A549 (cell line): ENCODE results near the gene HIGD1C. TPM values are rescaled to one million over a fixed set of nuclear protein-coding genes. Genes with fewer than 3 reads are reported as not detected.
A peak's percentile ranks its signal among the peaks of the same experiment; 100 is the strongest.

ENCODE experiments used
- ATAC-seq, 2 experiments: fragments of 200-7000 bp in 1 of 2; fragments of >200 bp in 1 of 2; cut with Nextera tagmentation in 1 of 2; cut with Tn5 transposase in 1 of 2; 3 replicates each; pipeline versions ENCODE4 v1.8.0 to v1.9.1; 2018 to 2020; ENCODE audit warnings: mild to moderate bottlenecking in 1 of 2, moderate library complexity in 1 of 2
- CTCF ChIA-PET: fragments of 300-600 bp; sonication (Branson Sonifier 250); formaldehyde crosslinking; extraction: SDS; loops from one replicate; lab custom pipeline; 2021; ENCODE audit warnings: antibody characterized with exemption, inconsistent platforms; lab: Yijun Ruan, JAX
- POLR2A ChIA-PET: fragments of 350-600 bp; formaldehyde crosslinking; extraction: SDS; loops from one replicate; lab custom pipeline; 2021; ENCODE audit warnings: antibody characterized with exemption, inconsistent platforms; lab: Yijun Ruan, JAX
- DNase-seq, 2 experiments: peaks; one replicate each; pipeline versions ENCODE4 v3.0.0 to v3.0.0-alpha.2; 2011 to 2016; ENCODE audit warnings: low read depth in 1 of 2, low spot score in 1 of 2
- FAIRE-seq: peaks from 2 replicates; lab custom pipeline; 2011; peaks lifted over from hg19 to GRCh38; lab: Jason Lieb, UNC
- H3K27ac ChIP-seq, 2 experiments: fragments of >200 bp; sonication (Bioruptor Twin); formaldehyde crosslinking; 3 replicates each; pipeline ENCODE4 v1.5.1; 2016 to 2017
- H3K4me1 ChIP-seq: fragments of >200 bp; sonication (Bioruptor Twin); formaldehyde crosslinking; 3 replicates; pipeline ENCODE4 v1.6.1; 2016
- H3K4me2 ChIP-seq: fragments of >200 bp; sonication (Bioruptor Twin); formaldehyde crosslinking; 3 replicates; pipeline ENCODE4 v1.6.1; 2016
- H3K4me3 ChIP-seq: fragments of >200 bp; sonication (Bioruptor Twin); formaldehyde crosslinking; 3 replicates; pipeline ENCODE4 v1.5.1; 2016
- H3K9me3 ChIP-seq: fragments of >200 bp; sonication (Bioruptor Twin); formaldehyde crosslinking; 3 replicates; pipeline ENCODE4 v1.6.1; 2016
- ATOH8 ChIP-seq: fragments of 250-450 bp; sonication (Bioruptor Pico); IDR thresholded peaks from 2 replicates; pipeline ENCODE4 v1.5.0; 2020; ENCODE audit warnings: low read depth, mild to moderate bottlenecking, moderate library complexity
- CEBPB ChIP-seq, 2 experiments: fragments of >200 bp in 1 of 2; sonication (Bioruptor Twin) in 1 of 2; formaldehyde crosslinking in 1 of 2; IDR thresholded peaks; 2 replicates each; pipeline ENCODE4 v1.6.1; 2012 to 2016
- CTCF ChIP-seq: fragments of >200 bp; sonication (Bioruptor Twin); formaldehyde crosslinking; IDR thresholded peaks from 3 replicates; pipeline ENCODE4 v1.5.1; 2016
- E2F6 ChIP-seq: IDR thresholded peaks from 2 replicates; pipeline ENCODE4 v1.6.1; 2012; ENCODE audit warnings: low read depth, borderline replicate concordance
- EP300 ChIP-seq, 2 experiments: fragments of >200 bp; sonication (Bioruptor Twin); formaldehyde crosslinking; IDR thresholded peaks; 2 replicates in 1 of 2; 3 replicates in 1 of 2; pipeline ENCODE4 v1.6.1; 2016 to 2017
- FOSL2 ChIP-seq, 2 experiments: fragments of 450-650 bp in 1 of 2; fragments of >200 bp in 1 of 2; sonication (Bioruptor Twin) in 1 of 2; formaldehyde crosslinking; IDR thresholded peaks; 2 replicates each; pipeline versions ENCODE4 v1.5.0 to v1.6.1; 2016 to 2020; ENCODE audit warnings: mild to moderate bottlenecking in 1 of 2, moderate library complexity in 1 of 2
- HDAC2 ChIP-seq: fragments of 200-600 bp; sonication (generic); IDR thresholded peaks from 2 replicates; pipeline ENCODE4 v1.6.1; 2016
- HES2 ChIP-seq: fragments of >200 bp; sonication (Bioruptor Twin); formaldehyde crosslinking; IDR thresholded peaks from 2 replicates; pipeline ENCODE4 v1.6.1; 2016
- JUN ChIP-seq, 2 experiments: fragments of >200 bp; sonication (Bioruptor Twin); formaldehyde crosslinking; IDR thresholded peaks; 2 replicates in 1 of 2; 3 replicates in 1 of 2; pipeline ENCODE4 v1.6.1; 2016 to 2017
- MAFK ChIP-seq: fragments of 450-650 bp; IDR thresholded peaks from 2 replicates; pipeline ENCODE4 v1.6.1; 2014; ENCODE audit not compliant: partially characterized antibody
- MAX ChIP-seq: IDR thresholded peaks from 2 replicates; pipeline ENCODE4 v1.6.1; 2012
- MAZ ChIP-seq: fragments of 150-350 bp; IDR thresholded peaks from 2 replicates; pipeline ENCODE4 v1.6.1; 2014; ENCODE audit warnings: antibody characterized with exemption, low read depth, low read length, borderline replicate concordance
- PHF8 ChIP-seq: fragments of 200-600 bp; sonication (generic); IDR thresholded peaks from 2 replicates; pipeline ENCODE4 v1.6.1; 2016; ENCODE audit warnings: low read depth, mild to moderate bottlenecking, antibody characterized with exemption, moderate library complexity, borderline replicate concordance
- RCOR1 ChIP-seq: fragments of 150-350 bp; IDR thresholded peaks from 2 replicates; pipeline ENCODE4 v1.6.1; 2014; ENCODE audit warnings: antibody characterized with exemption, low read length, low read depth
- RFX5 ChIP-seq: fragments of 450-650 bp; IDR thresholded peaks from 2 replicates; pipeline ENCODE4 v1.7.1; 2014; ENCODE audit warnings: antibody characterized with exemption, mild to moderate bottlenecking, moderate library complexity
- TP53 ChIP-seq: fragments of 250-450 bp; sonication (Bioruptor Pico); IDR thresholded peaks from 2 replicates; pipeline ENCODE4 v1.5.0; 2021; ENCODE audit warnings: mild to moderate bottlenecking, moderate library complexity
- USF2 ChIP-seq: fragments of 450-650 bp; IDR thresholded peaks from 2 replicates; pipeline ENCODE4 v1.6.1; 2014; ENCODE audit warnings: antibody characterized with exemption
- ZC3H11A ChIP-seq: fragments of 450-650 bp; IDR thresholded peaks from 2 replicates; pipeline ENCODE4 v1.6.1; 2014; ENCODE audit warnings: antibody characterized with exemption, mild to moderate bottlenecking
- ZFP36 ChIP-seq: fragments of 450-650 bp; IDR thresholded peaks from 2 replicates; pipeline ENCODE4 v1.6.1; 2014; ENCODE audit warnings: borderline replicate concordance; ENCODE audit not compliant: partially characterized antibody
- ZNF302 ChIP-seq: fragments of 250-450 bp; sonication (Bioruptor Pico); IDR thresholded peaks from 2 replicates; pipeline ENCODE4 v1.9.0; 2021; ENCODE audit warnings: inconsistent platforms, mild to moderate bottlenecking, moderate library complexity
- WGBS: methylation state at CpG from one replicate; pipeline ENCODE4 v1.1.6; 2017; ENCODE audit errors: missing lambda C conversion rate; 5-methylcytosine and 5-hydroxymethylcytosine counted together
- polyA plus RNA-seq, 4 experiments: library from polyadenylated mRNA; depleted of rRNA in 3 of 4; stranded (reverse); fragments of >200 nt; fragmentation: RNase III in 1 of 4; extraction: RNeasy Plus Mini Kit Qiagen cat#74134 plus additional on column Dnase treatment in 1 of 4; gene quantifications; 2 replicates in 3 of 4; 3 replicates in 1 of 4; pipeline ENCODE4 v1.2.3, GENCODE V29; 2011 to 2017

HIGD1C gene
- polyA plus RNA-seq, 2 of the 4 experiments (the other 2 are of a cell fraction), result not detected

GRCh38 chr12:50979369-50980052 is 27.2 kb downstream of the HIGD1C start:
- 68% methylated on average over 6 of the region's 6 CpGs for WGBS
- no peak for FAIRE-seq
- POLR2A ChIA-PET, result no interaction called here
- H3K9me3 ChIP-seq, result no peaks in the 10 kb centered on the region
- ATAC-seq, result no peak
- TF ChIP-seq EP300 (IDR thresholded peaks at IDR 0.05) (no peak), MAFK (peak; percentile 96)
- H3K4me3 ChIP-seq, result no peak overlapping the region
- no peak overlapping the region for H3K27ac ChIP-seq
- DNase-seq, result no peak
- no peak overlapping the region for H3K4me2 ChIP-seq
- CTCF ChIA-PET, result interaction anchor here (0.8 to 1.4 kb wide), 3 partner anchors 42 to 214 kb away, joined by 3 to 6 read pairs (median 4); no protein-coding TSS in a partner anchor
- no peaks in the 10 kb centered on the region; the same call in 2 of the 3 replicates for H3K4me1 ChIP-seq

GRCh38 chr12:50980545-50980944 is 28.2 kb downstream of the HIGD1C start:
- no peaks in the 10 kb centered on the region for H3K9me3 ChIP-seq
- WGBS, result 79% methylated on average over 2 of the region's 2 CpGs
- POLR2A ChIA-PET, result no interaction called here

GRCh38 chr12:50981319-50982239 is 29.2 kb downstream of the HIGD1C start:
- Histone ChIP-seq H3K4me3 (no peak overlapping the region), H3K4me1 (no peaks in the 10 kb centered on the region; the same call in 2 of the 3 replicates), H3K9me3 (no peaks in the 10 kb centered on the region), H3K4me2 (no peak overlapping the region), H3K27ac (no peak overlapping the region)
- ChIA-PET CTCF (interaction anchor here (1.2 to 1.9 kb wide), 3 partner anchors 40 to 216 kb away, joined by 3 to 8 read pairs (median 3); no protein-coding TSS in a partner anchor), POLR2A (no interaction called here)
- WGBS, result 64% methylated on average over 6 of the region's 6 CpGs
- TF ChIP-seq HES2 (no peak), E2F6 (no peak)
- FAIRE-seq (no peak), ATAC-seq (peak in 1 of 2 experiments; percentile 51; a peak in 1 of 6 replicates), DNase-seq (no peak)

More at GRCh38 chr12:50980545-50980944, 28.2 kb downstream of the HIGD1C start:
- no peaks in the 10 kb centered on the region; the same call in 2 of the 3 replicates for H3K4me1 ChIP-seq
- CTCF ChIA-PET, result interaction anchor here (1.2 to 1.4 kb wide), 2 partner anchors 41 to 215 kb away, joined by 3 read pairs; no protein-coding TSS in a partner anchor
- no peak for TF ChIP-seq RCOR1
- TF ChIP-seq MAX, result no peak
- no peak for TF ChIP-seq CEBPB (IDR thresholded peaks at IDR 0.05)
- TF ChIP-seq MAZ, result no peak
- no peak for TF ChIP-seq USF2
- H3K4me2 ChIP-seq, result no peak overlapping the region
- FAIRE-seq, result no peak
- H3K27ac ChIP-seq, result no peak overlapping the region
- peak in 1 of 2 experiments; percentile 18 for DNase-seq
- no peak overlapping the region for H3K4me3 ChIP-seq
- ATAC-seq, result peak in 1 of 2 experiments; percentile 44; a peak in 2 of 6 replicates

GRCh38 chr12:50984586-50985298 is 32.4 kb downstream of the HIGD1C start:
- no peak overlapping the region for H3K4me2 ChIP-seq
- no peak overlapping the region for H3K27ac ChIP-seq
- ATAC-seq (no peak), DNase-seq (no peak), FAIRE-seq (no peak)
- H3K9me3 ChIP-seq, result no peaks in the 10 kb centered on the region
- POLR2A ChIA-PET, result interaction anchor here (0.7 kb wide), 1 partner anchor 99 kb away, joined by 8 read pairs; the partner anchor contains the start of gene CSRNP2
- H3K4me1 ChIP-seq, result no peaks in the 10 kb centered on the region; the same call in 2 of the 3 replicates
- 49% methylated on average over 2 of the region's 2 CpGs for WGBS
- H3K4me3 ChIP-seq, result no peak overlapping the region
- CTCF ChIA-PET, result interaction anchor here (0.6 to 8.5 kb wide), 9 partner anchors 11 to 480 kb away, joined by 3 to 109 read pairs (median 3); partner anchors contain the start of genes ATF1 and DIP2B
- TF ChIP-seq ZNF302 (CRISPR knock-in tag) (no peak), CTCF (no peak), ATOH8 (CRISPR knock-in tag) (no peak), ZFP36 (no peak), PHF8 (no peak), ZC3H11A (no peak), MAFK (no peak), HDAC2 (no peak), FOSL2 (IDR thresholded peaks at IDR 0.05) (no peak), FOSL2 (CRISPR knock-in tag; IDR thresholded peaks at IDR 0.05) (no peak), JUN (IDR thresholded peaks at IDR 0.05) (no peak), RFX5 (no peak), TP53 (CRISPR knock-in tag) (no peak)
